Heart left ventricle (tissue), 16 donors: Measurements from ENCODE around the gene FOXQ1. TPM values are rescaled to one million over a fixed set of nuclear protein-coding genes. Genes with fewer than 3 reads are reported as not detected.

Experiments used
- ATAC-seq, 4 donors: fragments of 200-7000 bp; cut with Tn5 transposase; one replicate each; pipeline ENCODE4 v1.9.1; 2020 to 2022; ENCODE audit warnings: moderate library complexity in 4 of 4, mild to moderate bottlenecking in 3 of 4, moderate number of reproducible peaks in 1 of 4
- DNase-seq, 5 donors: peaks; one replicate each; pipeline ENCODE4 v3.0.0-alpha.2; 2020
- H3K27ac ChIP-seq, 12 donors: fragments of 200-600 bp; sonication (generic) in 4 of 12; one replicate each; pipeline versions ENCODE4 v1.5.0 to v1.8.0; 2016 to 2022; ENCODE audit warnings: mild to moderate bottlenecking in 2 of 12
- H3K27me3 ChIP-seq, 9 donors: fragments of 200-600 bp; sonication (generic) in 2 of 9; one replicate each; pipeline versions ENCODE4 v1.5.1 to v1.8.0; 2016 to 2022; ENCODE audit warnings: mild to moderate bottlenecking in 3 of 9
- H3K36me3 ChIP-seq, 9 donors: fragments of 200-600 bp; sonication (generic) in 2 of 9; one replicate each; pipeline versions ENCODE4 v1.5.0 to v1.8.0; 2018 to 2022; ENCODE audit warnings: mild to moderate bottlenecking in 2 of 9
- H3K4me1 ChIP-seq, 12 donors: fragments of 200-600 bp; sonication (generic) in 4 of 12; one replicate each; pipeline versions ENCODE4 v1.5.0 to v1.8.0; 2016 to 2022; ENCODE audit warnings: mild to moderate bottlenecking in 3 of 12
- H3K4me3 ChIP-seq, 12 donors: fragments of 200-600 bp; sonication (generic) in 4 of 12; one replicate each; pipeline versions ENCODE4 v1.5.0 to v1.8.0; 2017 to 2022; ENCODE audit warnings: mild to moderate bottlenecking in 9 of 12, moderate library complexity in 4 of 12
- H3K9me3 ChIP-seq, 12 donors: fragments of 200-600 bp; sonication (generic) in 4 of 12; one replicate each; pipeline versions ENCODE4 v1.5.0 to v1.8.0; 2016 to 2022; ENCODE audit warnings: mild to moderate bottlenecking in 1 of 12
- CTCF ChIP-seq, 12 donors: fragments of 200-600 bp; sonication (generic) in 4 of 12; IDR thresholded peaks; one replicate each; pipeline versions ENCODE4 v1.5.0 to v1.8.0; 2018 to 2022; ENCODE audit warnings: antibody characterized with exemption in 12 of 12, mild to moderate bottlenecking in 5 of 12
- POLR2A ChIP-seq, 2 donors: fragments of 450-650 bp; IDR thresholded peaks; one replicate each; pipeline ENCODE4 v1.6.1; 2017; ENCODE audit warnings: antibody characterized with exemption in 2 of 2, mild to moderate bottlenecking in 2 of 2, moderate library complexity in 2 of 2
- WGBS, 4 donors: extraction: QIAGEN DNeasy Blood & Tissue Kit in 2 of 4; methylation state at CpG; one replicate each; pipeline versions ENCODE4 v1.1.5 to v1.1.7; 2013 to 2018; 5-methylcytosine and 5-hydroxymethylcytosine counted together
- intact Hi-C, 10 donors: fragments of 100-400 bp; cut with DNase I; formaldehyde crosslinking; loops; one replicate each; pipeline versions ENCODE4 v1.11.1 to v1.14.2; 2022
- polyA plus RNA-seq, 2 donors: library from polyadenylated mRNA; stranded (reverse); fragments of 200-250 nt; gene quantifications; one replicate each; pipeline ENCODE4 v1.2.3, GENCODE V29; 2013
- total RNA-seq, 9 donors: library from RNA; depleted of rRNA in 2 of 9; stranded (reverse); fragments of >200 nt in 2 of 9; fragmentation: NEBNext Ultra II Directional in 3 of 9; extraction: Animal tissue kit (Norgen Biotek cat#: 25700) in 3 of 9; gene quantifications; one replicate each; pipeline versions ENCODE4 v1.1.0 to v1.2.4, GENCODE V29; 2016 to 2023
- donor health status: ischemic (EF 13 %, LVEDD 7.1; RV severe dilation, severe dysfunction).
- donor health status: healthy with polysubstance abuse.
- donor health status: DM: no; HTN: yes; CAD: no.
- donor health status: DM: no; HTN: no; CAD: no.
- donor health status: ischemic (EF 25% LVEDD 6.9; RV normal size, moderate dysfunction).
- donor health status: ischemic (EF 25% LVEDD 5.7; RV mildly dilated, moderate dysfunction).
- donor health status: healthy.
- donor health status: DM: yes; HTN: yes; CAD: no.
- donor health status: ischemic (EF 35%, LVEDD 5.7; RV mildly dilated, moderate dysfunction).
- donor health status: nonischemic (EF 11% LVEDD 7.7; RV severe dilation, severe dysfunction).
- donor health status: DM: yes; HTN: yes; CAD: no.
- donor health status: PGD.
- donor health status: ischemic (EF 29% LVEDD 5.4; RV normal size, mild dysfunction).
- donor health status: nonischemic (EF 23%, LVEDD 6.1; RV moderate dilation, normal function).

The FOXQ1 gene
- total and polyA plus RNA-seq, 11 donors: 0.08 TPM; not detected in 10

GRCh38 chr6:1306133-1306532 is 5.8 kb upstream of the FOXQ1 start:
- intact Hi-C loops: no loop called here
- Histone ChIP-seq H3K27me3 (peaks cover 8 to 52% (median 23%) of the 10 kb centered on the region in 9 donors), H3K4me1 (peaks cover 0 to 8% (median 5%) of the 10 kb centered on the region in 12 donors), H3K36me3 (no peaks in the 10 kb centered on the region), H3K9me3 (peaks cover 0 to 35% (median 10%) of the 10 kb centered on the region in 12 donors), H3K27ac (no peak overlapping the region), H3K4me3 (no peak overlapping the region)
- no peak for ATAC-seq
- WGBS, 4 donors: 83 to 94% (median 90%) methylated on average over 2 of the region's 2 CpGs
- DNase-seq: no peak
- TF ChIP-seq POLR2A (IDR thresholded peaks at IDR 0.05): no peak
- TF ChIP-seq CTCF (IDR thresholded peaks at IDR 0.05): no peak

- TF ChIP-seq CTCF (IDR thresholded peaks at IDR 0.05): no peak
- TF ChIP-seq POLR2A (IDR thresholded peaks at IDR 0.05): no peak
- DNase-seq: no peak
- Histone ChIP-seq H3K36me3 (no peaks in the 10 kb centered on the region), H3K27me3 (peaks cover 32 to 74% (median 50%) of the 10 kb centered on the region in 9 donors), H3K4me3 (no peak overlapping the region), H3K9me3 (peaks cover 0 to 15% (median 5%) of the 10 kb centered on the region in 12 donors), H3K27ac (no peak overlapping the region), H3K4me1 (peaks cover 0 to 28% (median 14%) of the 10 kb centered on the region in 12 donors)
- intact Hi-C loops: no loop called here
- 34 to 55% (median 45%) methylated on average over 6 of the region's 6 CpGs for WGBS, 4 donors
- no peak for ATAC-seq
These were observed 2.5 kb upstream of the FOXQ1 start for GRCh38 chr6:1309366-1309765.

- H3K4me1 ChIP-seq: peaks cover 0 to 29% (median 14%) of the 10 kb centered on the region in 12 donors
- DNase-seq: no peak
- no peak overlapping the region for H3K27ac ChIP-seq
- no peak for ATAC-seq
- peaks cover 43 to 83% (median 64%) of the 10 kb centered on the region in 9 donors for H3K27me3 ChIP-seq
- peak overlapping the region in 11 of 12 donors; percentile 30 to 53 (median 40) for H3K4me3 ChIP-seq
- TF ChIP-seq CTCF (IDR thresholded peaks at IDR 0.05): no peak
- no peak for TF ChIP-seq POLR2A (IDR thresholded peaks at IDR 0.05)
- 1 to 3% (median 2%) methylated on average over 43 of the region's 43 CpGs for WGBS, 4 donors
- H3K9me3 ChIP-seq: peaks cover 0 to 7% (median 3%) of the 10 kb centered on the region in 12 donors
- intact Hi-C loops: loop anchor here in 1 of 10 donors (1.0 kb wide), 1 partner anchor 17 kb away; no protein-coding TSS in a partner anchor
- no peaks in the 10 kb centered on the region for H3K36me3 ChIP-seq
These were observed 1.1 kb upstream of the FOXQ1 start for GRCh38 chr6:1310628-1311399.

- WGBS, 4 donors: 0 to 2% (median 1%) methylated on average over 24 to 25 of the region's 25 CpGs
These were observed 240 bp downstream of the FOXQ1 start for GRCh38 chr6:1312203-1312472.

More at GRCh38 chr6:1312203-1312472, 240 bp downstream of the FOXQ1 start:
- no peak for TF ChIP-seq CTCF (IDR thresholded peaks at IDR 0.05)
- no peak for TF ChIP-seq POLR2A (IDR thresholded peaks at IDR 0.05)
- no peak overlapping the region for H3K27ac ChIP-seq
- H3K9me3 ChIP-seq: no peaks in the 10 kb centered on the region
- H3K4me1 ChIP-seq: peaks cover 0 to 37% (median 21%) of the 10 kb centered on the region in 12 donors
- peaks cover 46 to 87% (median 73%) of the 10 kb centered on the region in 9 donors for H3K27me3 ChIP-seq
- DNase-seq (no peak), ATAC-seq (no peak)
- intact Hi-C loops: no loop called here
- no peaks in the 10 kb centered on the region for H3K36me3 ChIP-seq
- peak overlapping the region; percentile 27 to 53 (median 39) for H3K4me3 ChIP-seq
